Measurements from ENCODE around the gene SCFD1.

DNA sequence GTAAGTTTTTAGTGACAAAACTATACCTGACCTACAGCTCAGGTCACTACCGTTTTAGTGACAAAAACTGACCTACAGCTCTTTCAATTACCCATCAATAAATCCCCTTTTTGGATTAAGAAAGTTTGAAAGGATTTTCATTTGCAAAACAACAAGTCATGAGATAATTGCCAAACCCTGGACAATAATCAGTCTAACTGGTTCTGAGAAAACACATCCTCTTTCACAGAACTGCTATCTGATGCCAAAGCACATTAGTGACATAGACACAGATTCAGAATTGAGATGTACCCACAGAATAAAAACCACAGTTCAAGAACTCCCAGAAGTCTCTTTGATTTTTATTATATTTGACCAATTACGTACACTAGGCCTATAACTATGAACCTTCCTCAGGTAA lies 126.2 kb downstream of the SCFD1 start:
- TF ChIP-seq POLR2A (IDR thresholded peaks at IDR 0.05; ENCODE audit: low read depth, low read length) (no peak), TAF1 (IDR thresholded peaks at IDR 0.05; ENCODE audit: low read depth, low read length) (no peak), POLR2AphosphoS5 (IDR thresholded peaks at IDR 0.05; ENCODE audit: low read depth, low read length) (no peak), PAX5 (IDR thresholded peaks at IDR 0.05; ENCODE audit: insufficient read depth, low read length, severe bottlenecking) (no peak)
